ENCODE data around the gene NUCB1. TPM values are rescaled to one million over a fixed set of nuclear protein-coding genes. Genes with fewer than 3 reads are reported as not detected.
"Not testable (repeated sequence)": the region's sequence is repeated elsewhere in the genome, so short reads cannot be mapped to it uniquely, and the experiment has no call there.

Gene NUCB1
- total RNA-seq, 2 experiments from 2014 or later, result 102 to 114 TPM

DNA sequence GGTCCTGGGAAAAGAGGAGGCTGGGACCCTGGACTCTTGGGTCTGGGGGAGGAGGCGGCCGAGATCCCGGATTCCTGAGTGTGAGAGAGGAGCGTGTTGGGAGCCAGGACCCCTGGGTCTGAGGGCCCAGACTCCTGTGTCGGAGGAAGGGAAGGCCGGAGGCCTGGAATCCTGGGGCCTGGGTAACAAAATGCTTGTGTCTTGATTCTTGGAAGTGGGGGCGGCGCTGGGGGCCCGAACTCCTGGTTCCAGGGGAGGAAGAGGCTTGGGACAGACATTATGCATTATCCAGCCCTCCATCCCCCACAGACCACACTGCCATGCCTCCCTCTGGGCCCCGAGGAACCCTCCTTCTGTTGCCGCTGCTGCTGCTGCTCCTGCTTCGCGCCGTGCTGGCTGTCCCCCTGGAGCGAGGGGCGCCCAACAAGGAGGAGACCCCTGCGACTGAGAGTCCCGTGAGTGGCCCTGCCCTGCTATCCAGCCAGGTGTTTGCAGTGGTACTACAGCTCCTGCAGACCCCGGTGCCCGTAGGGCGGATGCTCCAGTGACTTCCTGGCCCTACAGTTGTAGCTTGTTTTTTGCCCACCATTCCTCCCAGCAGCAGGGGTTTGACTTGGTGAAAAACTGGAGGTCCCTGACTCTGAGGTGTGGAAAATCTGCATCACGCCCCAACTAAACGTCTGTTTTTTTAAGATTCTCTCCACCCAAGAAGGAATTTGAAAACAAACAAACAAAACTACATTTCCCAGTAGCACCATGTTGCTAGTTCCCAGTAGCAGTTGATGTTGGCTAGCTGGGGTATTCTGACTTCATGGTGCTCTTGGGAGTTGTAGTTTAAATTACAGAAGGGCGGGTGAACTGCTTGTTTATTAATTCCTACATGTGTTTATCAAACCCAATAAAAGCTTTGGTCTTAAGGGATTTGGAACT lies 630 bp downstream of the NUCB1 start:
- CTCF ChIA-PET, result interaction anchor here (0.9 to 2.3 kb wide), 10 partner anchors 11 to 154 kb away, joined by 3 to 13 read pairs (median 4); partner anchors contain the start of genes GYS1, IZUMO1 and RUVBL2
- DNase-seq (peak; percentile 45), ATAC-seq (no peak)
- peak overlapping the region; percentile 95 for H3K4me3 Mint-ChIP-seq
- no peak for TF ChIP-seq CTCF (IDR thresholded peaks at IDR 0.05)
- peaks cover 30% of the 10 kb centered on the region for H3K36me3 Mint-ChIP-seq (ENCODE audit: low read depth)
- POLR2A ChIA-PET, result interaction anchor here (0.7 to 2.5 kb wide), 9 partner anchors 10 to 163 kb away, joined by 3 to 27 read pairs (median 4); partner anchors contain the start of gene FTL
- no peaks in the 10 kb centered on the region for H3K9me3 Mint-ChIP-seq
- peak overlapping the region; percentile 96 for H3K27ac Mint-ChIP-seq
- intact Hi-C loops (cut with micrococcal nuclease), result no loop called here
- H3K27me3 Mint-ChIP-seq, result peaks cover 5% of the 10 kb centered on the region
- peaks cover 26% of the 10 kb centered on the region for H3K4me1 Mint-ChIP-seq (ENCODE audit: low read depth)

GRCh38 chr19:48902291-48902690 lies 2.2 kb downstream of the NUCB1 start:
- H3K27me3 Mint-ChIP-seq; ATAC-seq; H3K9me3 Mint-ChIP-seq; H3K4me3 Mint-ChIP-seq; DNase-seq; intact Hi-C loops (cut with micrococcal nuclease): not testable (repeated sequence)
- ChIA-PET CTCF (interaction anchor here (1.2 kb wide), 1 partner anchor 91 kb away, joined by 3 read pairs; the partner anchor contains the start of genes GYS1 and RUVBL2), POLR2A (interaction anchor here (0.7 to 2.0 kb wide), 2 partner anchors 11 to 17 kb away, joined by 3 to 5 read pairs; no protein-coding TSS in a partner anchor)
- Mint-ChIP-seq H3K27ac (peak overlapping the region; percentile 37), H3K4me1 (ENCODE audit: low read depth) (peaks cover 19% of the 10 kb centered on the region), H3K36me3 (ENCODE audit: low read depth) (peaks cover 32% of the 10 kb centered on the region)

GRCh38 chr19:48903788-48904187 lies 3.7 kb downstream of the NUCB1 start:
- ATAC-seq; H3K27ac Mint-ChIP-seq; H3K27me3 Mint-ChIP-seq; DNase-seq; H3K9me3 Mint-ChIP-seq; CTCF ChIA-PET; H3K4me3 Mint-ChIP-seq; intact Hi-C loops (cut with micrococcal nuclease): not testable (repeated sequence)
- H3K4me1 Mint-ChIP-seq (ENCODE audit: low read depth), result peaks cover 19% of the 10 kb centered on the region
- peaks cover 40% of the 10 kb centered on the region for H3K36me3 Mint-ChIP-seq (ENCODE audit: low read depth)
- POLR2A ChIA-PET, result interaction anchor here (1.0 kb wide), 1 partner anchor 28 kb away, joined by 3 read pairs; no protein-coding TSS in a partner anchor

- Mint-ChIP-seq H3K4me1 (ENCODE audit: low read depth) (peaks cover 13% of the 10 kb centered on the region), H3K9me3 (no peaks in the 10 kb centered on the region), H3K36me3 (ENCODE audit: low read depth) (peaks cover 48% of the 10 kb centered on the region), H3K27me3 (no peaks in the 10 kb centered on the region), H3K4me3 (no peak overlapping the region), H3K27ac (no peak overlapping the region)
- TF ChIP-seq CTCF (IDR thresholded peaks at IDR 0.05), result no peak
- no peak for ATAC-seq
- intact Hi-C loops (cut with micrococcal nuclease), result no loop called here
- ChIA-PET POLR2A (no interaction called here), CTCF (no interaction called here)
- DNase-seq, result no peak
Measured at GRCh38 chr19:48905664-48906063, 5.6 kb downstream of the NUCB1 start.

DNA sequence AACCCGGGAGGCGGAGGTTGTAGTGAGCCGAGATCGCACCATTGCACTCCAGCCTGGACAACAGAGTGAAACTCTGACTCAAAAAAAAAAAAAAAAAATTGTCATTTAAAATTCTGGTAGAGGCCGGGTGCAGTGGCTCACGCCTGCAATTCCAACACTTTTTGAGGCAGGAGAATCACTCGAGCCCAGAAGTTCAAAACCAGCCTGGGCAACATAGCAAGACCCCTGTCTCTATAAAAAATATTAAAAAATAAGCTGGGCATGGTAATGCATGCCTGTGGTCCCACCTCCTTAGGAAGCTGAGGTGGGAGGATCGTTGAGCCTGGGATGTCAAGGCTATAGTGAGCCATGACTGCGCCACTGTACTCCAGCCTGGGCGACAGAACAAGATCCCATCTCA lies 6.2 kb downstream of the NUCB1 start:
- Mint-ChIP-seq H3K27ac (no peak overlapping the region), H3K4me1 (ENCODE audit: low read depth) (peaks cover 8% of the 10 kb centered on the region), H3K4me3 (no peak overlapping the region), H3K27me3 (no peaks in the 10 kb centered on the region), H3K9me3 (no peaks in the 10 kb centered on the region), H3K36me3 (ENCODE audit: low read depth) (peaks cover 45% of the 10 kb centered on the region)
- no peak for TF ChIP-seq CTCF (IDR thresholded peaks at IDR 0.05)
- POLR2A ChIA-PET, result interaction anchor here (1.1 to 1.4 kb wide), 2 partner anchors 12 to 56 kb away, joined by 3 read pairs; no protein-coding TSS in a partner anchor
- DNase-seq (no peak), ATAC-seq (no peak)
- intact Hi-C loops (cut with micrococcal nuclease), result no loop called here
- CTCF ChIA-PET, result interaction anchor here (1.0 to 1.3 kb wide), 2 partner anchors 64 to 118 kb away, joined by 3 to 4 read pairs; no protein-coding TSS in a partner anchor
